ENCODE results near the gene MARCHF10. TPM values are rescaled to one million over a fixed set of nuclear protein-coding genes. Genes with fewer than 3 reads are reported as not detected.
A peak's percentile ranks its signal among the peaks of the same experiment; 100 is the strongest.

MARCHF10 gene
- polyA plus RNA-seq, 1 experiment = 0.43 TPM

- DNase-seq (ENCODE audit: low read depth) = no peak
- no peaks in the 10 kb centered on the region for H3K36me3 ChIP-seq (ENCODE audit: control insufficient read depth, insufficient read depth, low read length)
- no peaks in the 10 kb centered on the region for H3K27me3 ChIP-seq (ENCODE audit: control insufficient read depth, insufficient read depth, low read length)
- TF ChIP-seq CTCF (IDR thresholded peaks at IDR 0.05; ENCODE audit: insufficient read depth, low read depth, low read length) = no peak
- no peak overlapping the region for H3K4me3 ChIP-seq (ENCODE audit: low read depth, low read length)
- CTCF ChIA-PET = interaction anchor here (1.7 kb wide), 2 partner anchors 8 to 695 kb away, joined by 4 to 7 read pairs; no protein-coding TSS in a partner anchor
- POLR2A ChIA-PET = no interaction called here
Observed at GRCh38 chr17:62712171-62712581, 95.9 kb downstream of the MARCHF10 start.

GRCh38 chr17:62708587-62708986 lies 99.5 kb downstream of the MARCHF10 start:
- CTCF ChIA-PET = no interaction called here
- no peaks in the 10 kb centered on the region for H3K27me3 ChIP-seq (ENCODE audit: control insufficient read depth, insufficient read depth, low read length)
- no peak for TF ChIP-seq CTCF (IDR thresholded peaks at IDR 0.05; ENCODE audit: insufficient read depth, low read depth, low read length)
- POLR2A ChIA-PET = no interaction called here
- H3K36me3 ChIP-seq (ENCODE audit: control insufficient read depth, insufficient read depth, low read length) = no peaks in the 10 kb centered on the region
- no peak overlapping the region for H3K4me3 ChIP-seq (ENCODE audit: low read depth, low read length)
- no peak for DNase-seq (ENCODE audit: low read depth)

- ChIA-PET CTCF (interaction anchor here (0.6 to 0.8 kb wide), 2 partner anchors 105 to 261 kb away, joined by 3 read pairs; no protein-coding TSS in a partner anchor), POLR2A (no interaction called here)
- no peak for TF ChIP-seq CTCF (IDR thresholded peaks at IDR 0.05; ENCODE audit: insufficient read depth, low read depth, low read length)
- Histone ChIP-seq H3K4me3 (ENCODE audit: low read depth, low read length) (no peak overlapping the region), H3K36me3 (ENCODE audit: control insufficient read depth, insufficient read depth, low read length) (no peaks in the 10 kb centered on the region), H3K27me3 (ENCODE audit: control insufficient read depth, insufficient read depth, low read length) (no peaks in the 10 kb centered on the region)
- no peak for DNase-seq (ENCODE audit: low read depth)
Observed at GRCh38 chr17:62707425-62707739, 100.7 kb downstream of the MARCHF10 start.

GRCh38 chr17:62706598-62707424 lies 101.3 kb downstream of the MARCHF10 start:
- ChIA-PET POLR2A (no interaction called here), CTCF (interaction anchor here (0.6 to 0.8 kb wide), 3 partner anchors 18 to 320 kb away, joined by 3 read pairs; no protein-coding TSS in a partner anchor)
- Histone ChIP-seq H3K36me3 (ENCODE audit: control insufficient read depth, insufficient read depth, low read length) (no peaks in the 10 kb centered on the region), H3K4me3 (ENCODE audit: low read depth, low read length) (no peak overlapping the region), H3K27me3 (ENCODE audit: control insufficient read depth, insufficient read depth, low read length) (no peaks in the 10 kb centered on the region)
- no peak for TF ChIP-seq CTCF (IDR thresholded peaks at IDR 0.05; ENCODE audit: insufficient read depth, low read depth, low read length)
- no peak for DNase-seq (ENCODE audit: low read depth)

GRCh38 chr17:62705778-62706597 lies 102.1 kb downstream of the MARCHF10 start:
- POLR2A ChIA-PET = no interaction called here
- DNase-seq (ENCODE audit: low read depth) = no peak
- no peaks in the 10 kb centered on the region for H3K27me3 ChIP-seq (ENCODE audit: control insufficient read depth, insufficient read depth, low read length)
- H3K4me3 ChIP-seq (ENCODE audit: low read depth, low read length) = peak overlapping the region; percentile 12; the same call in 1 of the 2 replicates
- no peak for TF ChIP-seq CTCF (IDR thresholded peaks at IDR 0.05; ENCODE audit: insufficient read depth, low read depth, low read length)
- CTCF ChIA-PET = interaction anchor here (0.6 to 1.8 kb wide), 4 partner anchors 19 to 701 kb away, joined by 3 to 5 read pairs (median 3); no protein-coding TSS in a partner anchor
- H3K36me3 ChIP-seq (ENCODE audit: control insufficient read depth, insufficient read depth, low read length) = no peaks in the 10 kb centered on the region

Measured in BJ (cell line).